Type B pancreatic cell (in vitro differentiated cells): ENCODE data around the gene CPNE4. TPM values are rescaled to one million over a fixed set of nuclear protein-coding genes. Genes with fewer than 3 reads are reported as not detected.

Experiments
- DNase-seq: peaks from one replicate; pipeline ENCODE4 v3.0.0; 2021; ENCODE audit warnings: mixed read lengths; ENCODE audit not compliant: unreplicated experiment; ENCODE audit errors: extremely low spot score
- H3K27ac Mint-ChIP-seq: 2 replicates; pipeline ENCODE4 v1.8.0; 2021; ENCODE audit warnings: mild to moderate bottlenecking, mixed read lengths
- H3K27me3 Mint-ChIP-seq: 2 replicates; pipeline ENCODE4 v1.8.0; 2021; ENCODE audit warnings: mixed read lengths
- H3K36me3 Mint-ChIP-seq: 2 replicates; pipeline ENCODE4 v1.8.0; 2021; ENCODE audit warnings: mixed read lengths
- H3K4me1 Mint-ChIP-seq: one replicate; pipeline ENCODE4 v1.8.0; 2021; ENCODE audit warnings: mixed read lengths; ENCODE audit not compliant: unreplicated experiment
- H3K4me3 Mint-ChIP-seq: 2 replicates; pipeline ENCODE4 v1.8.0; 2021; ENCODE audit warnings: mild to moderate bottlenecking, mixed read lengths
- H3K9me3 Mint-ChIP-seq: 2 replicates; pipeline ENCODE4 v1.8.0; 2021; ENCODE audit warnings: mixed read lengths
- total RNA-seq: library from RNA; stranded (reverse); gene quantifications from 2 replicates; pipeline ENCODE4 v1.2.1, GENCODE V29; 2021; ENCODE audit warnings: low replicate concordance
- TF ChIP-seq, protein P1 (sequence below): fragments of 200-600 bp; sonication (generic); conservative IDR thresholded peaks from 2 replicates; pipeline ENCODE4 v1.5.0; 2021; ENCODE audit warnings: antibody characterized with exemption, mild to moderate bottlenecking

CPNE4 gene
- total RNA-seq, 1 donor from 2014 or later: 5.2 TPM

DNA sequence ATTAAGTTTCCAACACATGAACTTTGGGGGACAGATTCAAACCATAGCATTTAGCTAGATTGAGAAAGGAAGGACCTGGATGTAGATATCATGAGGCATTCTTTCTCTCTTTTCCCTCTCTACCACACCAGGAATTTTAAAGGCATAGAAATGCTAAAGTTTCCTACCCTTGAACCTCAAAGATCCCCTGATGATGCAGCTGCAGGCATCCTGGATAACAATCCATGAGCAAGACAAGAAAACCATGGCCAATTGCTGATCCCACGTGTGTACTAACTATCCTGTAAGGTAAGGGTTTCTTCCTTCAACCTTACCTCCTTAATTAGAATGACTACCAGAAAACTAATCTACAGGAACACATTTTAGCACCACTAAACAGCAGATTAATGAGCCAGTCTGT is 36.8 kb downstream of the CPNE4 start:
- DNase-seq: no peak
- TF ChIP-seq, protein P1, sequence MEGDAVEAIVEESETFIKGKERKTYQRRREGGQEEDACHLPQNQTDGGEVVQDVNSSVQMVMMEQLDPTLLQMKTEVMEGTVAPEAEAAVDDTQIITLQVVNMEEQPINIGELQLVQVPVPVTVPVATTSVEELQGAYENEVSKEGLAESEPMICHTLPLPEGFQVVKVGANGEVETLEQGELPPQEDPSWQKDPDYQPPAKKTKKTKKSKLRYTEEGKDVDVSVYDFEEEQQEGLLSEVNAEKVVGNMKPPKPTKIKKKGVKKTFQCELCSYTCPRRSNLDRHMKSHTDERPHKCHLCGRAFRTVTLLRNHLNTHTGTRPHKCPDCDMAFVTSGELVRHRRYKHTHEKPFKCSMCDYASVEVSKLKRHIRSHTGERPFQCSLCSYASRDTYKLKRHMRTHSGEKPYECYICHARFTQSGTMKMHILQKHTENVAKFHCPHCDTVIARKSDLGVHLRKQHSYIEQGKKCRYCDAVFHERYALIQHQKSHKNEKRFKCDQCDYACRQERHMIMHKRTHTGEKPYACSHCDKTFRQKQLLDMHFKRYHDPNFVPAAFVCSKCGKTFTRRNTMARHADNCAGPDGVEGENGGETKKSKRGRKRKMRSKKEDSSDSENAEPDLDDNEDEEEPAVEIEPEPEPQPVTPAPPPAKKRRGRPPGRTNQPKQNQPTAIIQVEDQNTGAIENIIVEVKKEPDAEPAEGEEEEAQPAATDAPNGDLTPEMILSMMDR: no peak
- Mint-ChIP-seq H3K4me1 (no peaks in the 10 kb centered on the region), H3K27ac (no peak overlapping the region), H3K9me3 (no peaks in the 10 kb centered on the region), H3K4me3 (no peak overlapping the region), H3K27me3 (peaks cover 7% of the 10 kb centered on the region), H3K36me3 (no peaks in the 10 kb centered on the region)

DNA sequence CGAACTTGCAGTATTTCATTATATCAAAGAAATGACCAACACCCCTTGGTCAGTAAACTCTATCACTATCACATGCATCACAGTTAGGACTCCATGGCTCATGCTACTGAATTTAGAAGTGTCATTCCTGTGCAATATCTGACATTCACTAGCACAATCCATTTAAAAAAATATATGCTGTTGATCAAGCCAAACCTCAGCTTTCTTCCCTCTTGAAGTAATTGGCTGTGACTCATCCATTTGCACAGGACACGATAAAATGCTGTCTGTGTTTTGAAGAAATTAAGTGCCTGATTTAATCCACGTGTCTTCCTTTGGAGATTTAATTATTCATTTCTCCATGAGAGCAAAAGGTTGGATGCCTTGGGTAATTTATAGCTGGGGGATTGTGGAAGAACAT is 38.9 kb downstream of the CPNE4 start:
- peaks cover 5% of the 10 kb centered on the region for H3K27me3 Mint-ChIP-seq
- TF ChIP-seq, protein P1: no peak
- no peak for DNase-seq
- H3K36me3 Mint-ChIP-seq: no peaks in the 10 kb centered on the region
- no peak overlapping the region for H3K27ac Mint-ChIP-seq
- no peaks in the 10 kb centered on the region for H3K4me1 Mint-ChIP-seq
- no peaks in the 10 kb centered on the region for H3K9me3 Mint-ChIP-seq
- no peak overlapping the region for H3K4me3 Mint-ChIP-seq

DNA sequence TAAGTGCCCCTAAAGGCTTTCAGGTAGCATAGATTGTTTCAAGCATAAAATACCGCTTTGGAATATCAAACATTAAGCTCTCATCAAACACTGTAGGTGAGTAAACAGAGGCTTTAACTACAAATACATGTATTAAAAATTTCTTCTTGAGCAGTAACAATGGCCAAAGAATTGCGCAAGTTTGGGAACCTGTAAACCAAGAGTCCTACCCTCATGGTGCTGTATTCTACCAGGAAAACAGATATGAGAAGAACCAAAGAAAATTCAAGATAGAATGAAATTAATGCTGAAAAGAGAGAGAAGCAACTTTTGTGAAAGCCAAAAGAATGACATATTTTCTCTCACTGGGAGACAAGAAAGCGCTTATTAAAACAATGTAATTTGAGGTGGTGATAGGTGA is 45.5 kb downstream of the CPNE4 start:
- Mint-ChIP-seq H3K27ac (no peak overlapping the region), H3K27me3 (peaks cover 6% of the 10 kb centered on the region)
- TF ChIP-seq, protein P1: no peak

DNA sequence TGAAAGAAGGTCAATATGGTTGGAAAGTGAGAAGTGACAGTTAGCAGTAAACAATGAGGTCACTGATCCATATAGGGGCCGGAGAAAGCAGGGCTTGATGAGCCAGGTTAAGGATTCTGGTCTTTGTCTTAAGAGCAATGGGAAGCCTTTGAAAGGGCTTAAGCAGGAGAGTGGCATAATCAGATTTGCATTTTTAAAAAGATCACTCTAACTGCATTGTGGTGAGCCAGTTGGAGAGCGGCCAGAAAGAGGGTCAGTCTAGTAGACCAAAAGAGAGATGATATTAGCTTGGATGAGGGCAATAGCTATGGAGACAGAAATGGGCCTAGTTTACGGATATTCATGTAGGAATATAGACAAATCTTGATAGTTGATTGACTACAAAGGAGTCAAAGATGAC is 46.6 kb downstream of the CPNE4 start:
- H3K4me1 Mint-ChIP-seq: no peaks in the 10 kb centered on the region
- H3K9me3 Mint-ChIP-seq: peaks cover 4% of the 10 kb centered on the region
- H3K27me3 Mint-ChIP-seq: peaks cover 6% of the 10 kb centered on the region
- no peak for DNase-seq
- no peaks in the 10 kb centered on the region for H3K36me3 Mint-ChIP-seq
- TF ChIP-seq, protein P1: no peak
- no peak overlapping the region for H3K4me3 Mint-ChIP-seq
- H3K27ac Mint-ChIP-seq: no peak overlapping the region

More for the DNA sequence above, 45.5 kb downstream of the CPNE4 start:
- Mint-ChIP-seq H3K36me3 (no peaks in the 10 kb centered on the region), H3K9me3 (peaks cover 4% of the 10 kb centered on the region), H3K4me3 (no peak overlapping the region), H3K4me1 (no peaks in the 10 kb centered on the region)
- DNase-seq: no peak

DNA sequence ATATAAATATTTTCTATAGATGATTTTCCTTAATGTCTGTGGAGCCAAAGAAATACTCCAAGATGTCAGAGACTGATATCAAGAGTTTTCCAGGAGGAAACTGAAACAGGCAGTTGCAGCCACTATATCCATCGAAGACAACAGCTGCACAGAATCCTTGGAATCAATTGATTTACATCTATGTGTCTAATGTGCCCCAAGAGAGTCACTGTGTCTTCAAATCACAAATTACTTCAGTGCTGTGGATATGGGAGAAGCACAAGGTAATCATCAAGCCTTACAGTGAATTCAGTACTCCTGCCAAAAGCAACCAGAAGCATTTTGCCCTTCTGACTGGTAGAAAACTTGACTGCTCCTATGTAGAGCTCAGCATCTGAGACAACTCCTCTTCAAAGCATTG is 51.1 kb downstream of the CPNE4 start:
- Mint-ChIP-seq H3K9me3 (peaks cover 6% of the 10 kb centered on the region), H3K27ac (no peak overlapping the region), H3K4me1 (no peaks in the 10 kb centered on the region), H3K27me3 (peaks cover 6% of the 10 kb centered on the region), H3K36me3 (no peaks in the 10 kb centered on the region), H3K4me3 (no peak overlapping the region)
- TF ChIP-seq, protein P1: no peak
- no peak for DNase-seq

DNA sequence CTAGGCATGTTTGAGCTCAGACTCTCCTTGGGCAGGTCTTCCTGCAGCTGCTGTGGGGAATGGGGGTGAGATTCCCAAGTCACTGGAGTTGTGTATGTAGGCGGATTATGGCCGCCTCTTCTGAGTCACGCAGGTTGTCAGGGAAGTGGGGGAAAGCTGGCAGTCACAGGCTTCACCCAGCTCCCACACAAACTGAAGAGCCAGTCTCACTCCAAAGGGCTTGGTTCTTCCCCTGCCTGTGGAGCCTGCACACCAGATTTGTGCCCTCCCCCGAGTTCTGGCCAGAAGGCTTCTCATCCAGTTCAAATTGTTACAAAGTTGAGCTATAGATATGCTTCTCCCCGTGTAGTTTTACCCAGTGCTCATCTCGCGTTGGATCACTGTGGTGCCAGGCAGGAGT is 53.5 kb downstream of the CPNE4 start:
- DNase-seq: no peak
- no peak overlapping the region for H3K27ac Mint-ChIP-seq
- peaks cover 6% of the 10 kb centered on the region for H3K27me3 Mint-ChIP-seq
- TF ChIP-seq, protein P1: no peak
- no peaks in the 10 kb centered on the region for H3K36me3 Mint-ChIP-seq
- H3K4me1 Mint-ChIP-seq: no peaks in the 10 kb centered on the region
- no peak overlapping the region for H3K4me3 Mint-ChIP-seq
- peaks cover 8% of the 10 kb centered on the region for H3K9me3 Mint-ChIP-seq
